Muscle of arm (tissue), 12 donors: ENCODE results near the gene SNX11. TPM values are rescaled to one million over a fixed set of nuclear protein-coding genes. Genes with fewer than 3 reads are reported as not detected.

Source experiments
- DNase-seq: peaks from one replicate; pipeline ENCODE4 v3.0.0-alpha.2; 2013
- polyA plus RNA-seq, 12 donors: library from polyadenylated mRNA; unstranded; fragments of 120-200 nt; gene quantifications; one replicate each; pipeline ENCODE4 v1.2.1, GENCODE V29; 2013; ENCODE audit not compliant: insufficient read length in 12 of 12

SNX11 gene
- polyA plus RNA-seq, 12 donors: 7.7 to 14.4 (median 10.2) TPM; not detected in 1

- DNase-seq: no peak
Observed at GRCh38 chr17:48093341-48094045, 14.1 kb upstream of the SNX11 start.

GRCh38 chr17:48095611-48096010 lies 12.0 kb upstream of the SNX11 start:
- DNase-seq: no peak

GRCh38 chr17:48100160-48100559 lies 7.4 kb upstream of the SNX11 start:
- no peak for DNase-seq

GRCh38 chr17:48100591-48101011 lies 7.0 kb upstream of the SNX11 start:
- peak; percentile 74 for DNase-seq

GRCh38 chr17:48101012-48101720 lies 6.4 kb upstream of the SNX11 start, which contains the start of gene CBX1:
Gene CBX1, minus strand, starts transcription at chr17:48101478. Its CDS starts 24,474 bp downstream, at chr17:48077004.
- peak; percentile 95 for DNase-seq

- DNase-seq: no peak
Observed at GRCh38 chr17:48102043-48102750, 5.4 kb upstream of the SNX11 start.

- DNase-seq: no peak
Observed at GRCh38 chr17:48102798-48103715, 4.5 kb upstream of the SNX11 start.

- no peak for DNase-seq
Observed at GRCh38 chr17:48104440-48104839, 3.1 kb upstream of the SNX11 start.

- no peak for DNase-seq
Observed at GRCh38 chr17:48106802-48107136, 797 bp upstream of the SNX11 start.

- DNase-seq: no peak
Observed at GRCh38 chr17:48110761-48111160, 3.2 kb downstream of the SNX11 start.

- no peak for DNase-seq
Observed at GRCh38 chr17:48111937-48112241, 4.3 kb downstream of the SNX11 start.

GRCh38 chr17:48113201-48113676 lies 5.7 kb downstream of the SNX11 start:
- no peak for DNase-seq

GRCh38 chr17:48121923-48122664 lies 14.5 kb downstream of the SNX11 start:
- DNase-seq: no peak

GRCh38 chr17:48122665-48123045 lies 15.1 kb downstream of the SNX11 start:
- DNase-seq: no peak

GRCh38 chr17:48123111-48123510 lies 15.5 kb downstream of the SNX11 start:
- no peak for DNase-seq

- no peak for DNase-seq
Observed at GRCh38 chr17:48123776-48124388, 16.3 kb downstream of the SNX11 start.

GRCh38 chr17:48125829-48126531 lies 18.4 kb downstream of the SNX11 start:
- no peak for DNase-seq

GRCh38 chr17:48126532-48126850 lies 18.9 kb downstream of the SNX11 start:
- DNase-seq: no peak

GRCh38 chr17:48127371-48128051 lies 19.9 kb downstream of the SNX11 start:
- DNase-seq: no peak
